ENCODE data around the gene FADS6. TPM values are rescaled to one million over a fixed set of nuclear protein-coding genes. Genes with fewer than 3 reads are reported as not detected.

The FADS6 gene
- total RNA-seq, 4 donors from 2014 or later: 0.19 to 6.0 (median 1.9) TPM

GRCh38 chr17:74861662-74862107, 31.7 kb downstream of the FADS6 start:
- intact Hi-C loops (cut with DNase I): loop anchor here (5.0 kb wide), 1 partner anchor 69 kb away; no protein-coding TSS in a partner anchor
- Histone ChIP-seq H3K4me1 (peaks cover 23 to 37% (median 27%) of the 10 kb centered on the region in 3 donors), H3K27ac (no peak overlapping the region), H3K27me3 (peaks cover 26 to 68% (median 30%) of the 10 kb centered on the region in 4 donors), H3K9me3 (no peaks in the 10 kb centered on the region), H3K36me3 (peaks cover 0 to 31% (median 0%) of the 10 kb centered on the region in 3 donors), H3K4me3 (peak overlapping the region in 2 of 4 donors; percentile 38 to 60)
- DNase-seq: no peak
- no peak for TF ChIP-seq POLR2A (IDR thresholded peaks at IDR 0.05)
- TF ChIP-seq CTCF (IDR thresholded peaks at IDR 0.05): no peak
- 17 to 19% methylated on average over 1 to 6 of the region's 36 CpGs for WGBS, 2 donors

- Histone ChIP-seq H3K27ac (no peak overlapping the region), H3K4me1 (peaks cover 23 to 37% (median 27%) of the 10 kb centered on the region in 3 donors), H3K27me3 (peaks cover 26 to 74% (median 30%) of the 10 kb centered on the region in 4 donors), H3K4me3 (peak overlapping the region in 3 of 4 donors; percentile 10 to 60 (median 38)), H3K36me3 (peaks cover 0 to 26% (median 0%) of the 10 kb centered on the region in 3 donors), H3K9me3 (no peaks in the 10 kb centered on the region)
- no peak for DNase-seq
- 0 to 2% methylated on average over 2 to 11 of the region's 96 CpGs for WGBS, 2 donors
- TF ChIP-seq POLR2A (IDR thresholded peaks at IDR 0.05): no peak
- intact Hi-C loops (cut with DNase I): loop anchor here (5.0 kb wide), 1 partner anchor 69 kb away; no protein-coding TSS in a partner anchor
Measured at GRCh38 chr17:74860872-74861661, 32.4 kb downstream of the FADS6 start.

- H3K4me3 ChIP-seq: peak overlapping the region in 3 of 4 donors; percentile 10 to 60 (median 38)
- TF ChIP-seq POLR2A (IDR thresholded peaks at IDR 0.05) (no peak), CTCF (IDR thresholded peaks at IDR 0.05) (no peak)
- no peak overlapping the region for H3K27ac ChIP-seq
- DNase-seq: no peak
- intact Hi-C loops (cut with DNase I): loop anchor here (5.0 kb wide), 1 partner anchor 68 kb away; no protein-coding TSS in a partner anchor
- H3K27me3 ChIP-seq: peaks cover 26 to 82% (median 30%) of the 10 kb centered on the region in 4 donors
- H3K9me3 ChIP-seq: no peaks in the 10 kb centered on the region
- peaks cover 23 to 37% (median 27%) of the 10 kb centered on the region in 3 donors for H3K4me1 ChIP-seq
- H3K36me3 ChIP-seq: peaks cover 0 to 23% (median 0%) of the 10 kb centered on the region in 3 donors
- 0 to 11% methylated on average over 5 to 16 of the region's 44 CpGs for WGBS, 2 donors
Measured at GRCh38 chr17:74860229-74860871, 33.1 kb downstream of the FADS6 start.

- Histone ChIP-seq H3K27me3 (peaks cover 26 to 89% (median 33%) of the 10 kb centered on the region in 4 donors), H3K4me3 (peak within 1 kb of the TSS in 3 of 4 donors; percentile 10 to 60 (median 38)), H3K27ac (no peak within 1 kb of the TSS), H3K9me3 (no peaks in the 10 kb centered on the region), H3K36me3 (peaks cover 0 to 23% (median 0%) of the 10 kb centered on the region in 3 donors), H3K4me1 (peaks cover 23 to 34% (median 27%) of the 10 kb centered on the region in 3 donors)
- 4% methylated on average over 7 of the region's 72 CpGs; no CpG with 5 or more reads in 1 of the 2 donors for WGBS, 2 donors
- intact Hi-C loops (cut with DNase I): loop anchor here (5.0 kb wide), 1 partner anchor 67 kb away; no protein-coding TSS in a partner anchor
- DNase-seq: no peak
- TF ChIP-seq CTCF (IDR thresholded peaks at IDR 0.05) (peak in 3 of 6 experiments; percentile 10 to 39 (median 27)), POLR2A (IDR thresholded peaks at IDR 0.05) (no peak)
Measured at GRCh38 chr17:74859459-74860228, 33.8 kb downstream of the FADS6 start, which contains the start of gene GRIN2C. Gene GRIN2C, minus strand, starts transcription at chr17:74859885. Its CDS starts 4,793 bp downstream, at chr17:74855092.
